ENCODE data around the gene PMVK. TPM values are rescaled to one million over a fixed set of nuclear protein-coding genes. Genes with fewer than 3 reads are reported as not detected.

PMVK gene
- total and polyA plus RNA-seq, 2 of the 8 experiments (the other 6 are each of a cell fraction or from before 2014, with no cell fraction given): 23.8 to 26.5 TPM

DNA sequence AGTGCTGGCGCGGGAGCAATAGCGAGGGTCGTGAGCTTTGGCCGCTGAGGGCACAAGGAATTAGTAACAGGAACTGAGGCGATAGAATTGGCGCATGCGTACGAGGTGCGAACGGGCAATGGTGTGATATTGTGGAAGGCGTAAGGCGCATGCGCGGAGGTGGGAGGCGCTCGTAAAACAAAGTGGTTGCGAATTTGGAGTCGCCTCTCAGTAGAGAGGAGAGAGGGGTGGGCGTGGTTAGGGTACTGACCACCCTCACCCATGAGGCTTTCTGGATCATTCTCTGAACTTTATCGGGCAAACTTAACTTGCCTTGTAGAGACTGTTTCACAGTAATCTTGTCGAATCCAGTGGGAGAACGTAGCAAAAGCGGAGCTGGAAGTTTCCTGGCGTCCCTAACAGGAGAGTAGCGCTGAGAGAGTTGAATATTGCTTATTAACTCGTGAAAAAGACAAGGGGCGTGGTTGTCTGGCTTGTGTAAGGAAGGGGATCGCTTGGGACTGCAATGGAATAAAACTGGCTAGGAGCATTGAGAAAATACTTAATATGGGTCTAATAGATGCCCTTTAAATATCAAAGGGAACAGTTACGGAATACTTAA lies 38.4 kb upstream of the PMVK start:
- peak overlapping the region; percentile 78 to 94 for H3K4me2 ChIP-seq (ENCODE audit: insufficient read depth in 1 of 2, low read depth in 2 of 2, low read length in 2 of 2)
- CTCF ChIA-PET (ENCODE audit: partially characterized antibody): interaction anchor here (1.0 to 20.6 kb wide), 3 partner anchors 21 to 95 kb away, joined by 3 to 334 read pairs (median 3); partner anchors contain the start of gene LENEP
- H4K8ac ChIP-seq (ENCODE audit: extremely low read depth, insufficient read depth, low read length): peak overlapping the region; percentile 85; the same call in 1 of the 2 replicates
- peaks cover 2 to 8% of the 10 kb centered on the region in 2 experiments for H4K20me1 ChIP-seq (replicated peaks in 1 of 2; ENCODE audit: control insufficient read depth in 1 of 2, insufficient read depth in 2 of 2, low read length in 2 of 2)
- peak overlapping the region; percentile 94 for H2BK5ac ChIP-seq (ENCODE audit: low read depth, low read length)
- H4K91ac ChIP-seq (replicated peaks; ENCODE audit: insufficient read length, low read length): peak overlapping the region; percentile 84
- peaks cover 3 to 13% (median 11%) of the 10 kb centered on the region in 4 experiments; a peak in 6 of 7 replicates for H3K4me1 ChIP-seq (replicated peaks in 1 of 4; ENCODE audit: control insufficient read depth in 3 of 4, insufficient read depth in 4 of 4, low read length in 3 of 4)
- 1% methylated on average over 30 of the region's 30 CpGs; no CpG with 5 or more reads in 1 of the 2 experiments for WGBS, 2 experiments (ENCODE audit: extremely low coverage in 1 of 2, insufficient coverage in 1 of 2, insufficient read length in 1 of 2, insufficient replicate concordance in 2 of 2, low coverage in 1 of 2, low lambda C conversion rate in 2 of 2, missing lambda C conversion rate in 1 of 2)
- POLR2A ChIA-PET (ENCODE audit: partially characterized antibody): interaction anchor here (1.0 to 42.8 kb wide), 6 partner anchors 7 to 73 kb away, joined by 3 to 702 read pairs (median 142); partner anchors contain the start of genes FLAD1, LENEP, PBXIP1 and PYGO2
- no peak overlapping the region for H2AFZ ChIP-seq (ENCODE audit: low read length)
- peaks cover 21% of the 10 kb centered on the region for H3K23me2 ChIP-seq (ENCODE audit: low read depth, low read length)
- no peak overlapping the region; the same call in 1 of the 2 replicates for H2BK20ac ChIP-seq (ENCODE audit: low read length)
- no peaks in the 10 kb centered on the region for H3K9me3 ChIP-seq (ENCODE audit: insufficient read depth in 2 of 2, low read depth in 1 of 2, low read length in 1 of 2)
- FAIRE-seq (peak; percentile 36), DNase-seq (ENCODE audit: low read depth in 1 of 2, low spot score in 2 of 2) (peak; percentile 91 to 94)
- H4K5ac ChIP-seq (ENCODE audit: insufficient read length, low read depth, low read length): peak overlapping the region; percentile 94
- peak overlapping the region; percentile 84 for H3K14ac ChIP-seq (ENCODE audit: insufficient read length)
- H3K79me2 ChIP-seq (ENCODE audit: control insufficient read depth in 1 of 2, insufficient read depth in 2 of 2, low read length in 2 of 2): peaks cover 22 to 52% of the 10 kb centered on the region in 2 experiments
- H3K56ac ChIP-seq (replicated peaks; ENCODE audit: insufficient read length, low read depth, low read length): peak overlapping the region; percentile 43
- no peak overlapping the region for H3K23ac ChIP-seq (ENCODE audit: insufficient read length)
- peak overlapping the region; percentile 25 for H2BK120ac ChIP-seq (replicated peaks; ENCODE audit: low read depth, low read length)
- peak overlapping the region; percentile 93 for H2BK12ac ChIP-seq (ENCODE audit: low read depth, low read length)
- no peaks in the 10 kb centered on the region for H3K27me3 ChIP-seq (replicated peaks in 1 of 4; ENCODE audit: control insufficient read depth in 3 of 4, extremely low read depth in 1 of 4, insufficient read depth in 3 of 4, low read length in 3 of 4)
- peak overlapping the region; percentile 56 for H2AK5ac ChIP-seq (ENCODE audit: low read depth, low read length)
- H3K79me1 ChIP-seq (ENCODE audit: low read depth, low read length): no peaks in the 10 kb centered on the region; the same call in 1 of the 2 replicates
- peaks cover 9 to 18% (median 15%) of the 10 kb centered on the region in 4 experiments for H3K36me3 ChIP-seq (ENCODE audit: control insufficient read depth in 2 of 4, insufficient read depth in 4 of 4, low read length in 3 of 4)
- peak overlapping the region; percentile 8; the same call in 1 of the 2 replicates for H2BK15ac ChIP-seq (ENCODE audit: low read length)
- peak overlapping the region; percentile 88 for H3K18ac ChIP-seq (ENCODE audit: extremely low read depth, low read length)
- H3K27ac ChIP-seq (ENCODE audit: low read depth, low read length): peak overlapping the region; percentile 85
- H3K4me3 ChIP-seq (ENCODE audit: extremely low read depth in 1 of 4, insufficient read depth in 2 of 4, low read depth in 3 of 4, low read length in 4 of 4): peak overlapping the region; percentile 87 to 99 (median 96)
- peak overlapping the region; percentile 70 to 98 (median 86) for H3K9ac ChIP-seq (replicated peaks in 1 of 4; ENCODE audit: extremely low read depth in 1 of 4, low read depth in 3 of 4, low read length in 3 of 4)
- H3K4ac ChIP-seq (replicated peaks; ENCODE audit: insufficient read length, low read depth, low read length): no peak overlapping the region
- TF ChIP-seq NRF1 (IDR thresholded peaks at IDR 0.05; ENCODE audit: low read depth, low read length): peak; percentile 91
- TF ChIP-seq, protein P1, sequence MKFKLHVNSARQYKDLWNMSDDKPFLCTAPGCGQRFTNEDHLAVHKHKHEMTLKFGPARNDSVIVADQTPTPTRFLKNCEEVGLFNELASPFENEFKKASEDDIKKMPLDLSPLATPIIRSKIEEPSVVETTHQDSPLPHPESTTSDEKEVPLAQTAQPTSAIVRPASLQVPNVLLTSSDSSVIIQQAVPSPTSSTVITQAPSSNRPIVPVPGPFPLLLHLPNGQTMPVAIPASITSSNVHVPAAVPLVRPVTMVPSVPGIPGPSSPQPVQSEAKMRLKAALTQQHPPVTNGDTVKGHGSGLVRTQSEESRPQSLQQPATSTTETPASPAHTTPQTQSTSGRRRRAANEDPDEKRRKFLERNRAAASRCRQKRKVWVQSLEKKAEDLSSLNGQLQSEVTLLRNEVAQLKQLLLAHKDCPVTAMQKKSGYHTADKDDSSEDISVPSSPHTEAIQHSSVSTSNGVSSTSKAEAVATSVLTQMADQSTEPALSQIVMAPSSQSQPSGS (IDR thresholded peaks at IDR 0.05; ENCODE audit: low read length): no peak
- peak; percentile 84; the same call in 1 of the 2 replicates for TF ChIP-seq POLR2AphosphoS5 (IDR thresholded peaks at IDR 0.05; ENCODE audit: low read depth, low read length)
- no peak for TF ChIP-seq RBBP5 (IDR thresholded peaks at IDR 0.05; ENCODE audit: borderline replicate concordance, low read depth, low read length)
- TF ChIP-seq SRF (IDR thresholded peaks at IDR 0.05; ENCODE audit: low read depth, low read length): no peak
- TF ChIP-seq SIN3A (conservative IDR thresholded peaks at IDR 0.05 in 1 of 2, IDR thresholded peaks at IDR 0.05 in 1 of 2; ENCODE audit: low read depth in 1 of 2, low read length in 2 of 2): peak; percentile 17 to 43; a peak in 1 of 4 replicates
- peak; percentile 57; the same call in 1 of the 2 replicates for TF ChIP-seq TBP (IDR thresholded peaks at IDR 0.05; ENCODE audit: low read depth, low read length)
- TF ChIP-seq BRCA1 (IDR thresholded peaks at IDR 0.05; ENCODE audit: low read depth, low read length): no peak
- peak; percentile 77; the same call in 1 of the 2 replicates for TF ChIP-seq SP4 (IDR thresholded peaks at IDR 0.05; ENCODE audit: low read length)
- TF ChIP-seq RFX5 (IDR thresholded peaks at IDR 0.05; ENCODE audit: borderline replicate concordance, low read depth, low read length): no peak; the same call in 1 of the 2 replicates

Measured in H1 (cell line).